GM23338 (cell line): ENCODE results near the gene IWS1.

ENCODE experiments used
- CREB1 ChIP-seq: fragments of 250-450 bp; sonication (Bioruptor Pico); IDR thresholded peaks from 2 replicates; pipeline ENCODE4 v1.5.0; 2020; ENCODE audit warnings: low read depth, mild to moderate bottlenecking, moderate library complexity
- CTCF ChIP-seq, 2 experiments: fragments of 200-600 bp in 1 of 2; sonication (generic) in 1 of 2; conservative IDR thresholded peaks; 2 replicates each; pipeline versions ENCODE4 v1.5.1 to v1.6.1; 2016 to 2017; ENCODE audit warnings: antibody characterized with exemption in 2 of 2, low read depth in 2 of 2, mild to moderate bottlenecking in 2 of 2, moderate library complexity in 1 of 2
- ETS1 ChIP-seq: IDR thresholded peaks from 2 replicates; pipeline ENCODE4 v1.6.1; 2016; ENCODE audit warnings: antibody characterized with exemption
- EZH2 ChIP-seq: fragments of 200-600 bp; sonication (generic); IDR thresholded peaks from one replicate; pipeline ENCODE4 v1.8.0; 2017; ENCODE audit warnings: antibody characterized with exemption, mild to moderate bottlenecking, low read depth; ENCODE audit not compliant: unreplicated experiment
- EZH2phosphoT487 ChIP-seq: fragments of 200-600 bp; sonication (generic); IDR thresholded peaks from one replicate; pipeline ENCODE4 v1.8.1; 2018; ENCODE audit warnings: antibody characterized with exemption; ENCODE audit not compliant: unreplicated experiment
- JUNB ChIP-seq: IDR thresholded peaks from one replicate; pipeline ENCODE4 v1.6.1; 2016; ENCODE audit warnings: antibody characterized with exemption; ENCODE audit not compliant: unreplicated experiment
- NANOG ChIP-seq: IDR thresholded peaks from 2 replicates; pipeline ENCODE4 v1.6.1; 2016; ENCODE audit warnings: antibody characterized with exemption, borderline replicate concordance
- POLR2AphosphoS5 ChIP-seq: IDR thresholded peaks from 2 replicates; pipeline ENCODE4 v1.6.1; 2016; ENCODE audit warnings: antibody characterized with exemption, low read depth
- REST ChIP-seq: IDR thresholded peaks from one replicate; pipeline ENCODE4 v1.6.1; 2018; ENCODE audit warnings: antibody characterized with exemption; ENCODE audit not compliant: unreplicated experiment
- STAT1 ChIP-seq: IDR thresholded peaks from one replicate; pipeline ENCODE4 v1.6.1; 2016; ENCODE audit warnings: antibody characterized with exemption; ENCODE audit not compliant: unreplicated experiment
- ZNF114 ChIP-seq: fragments of 250-450 bp; sonication (Bioruptor Pico); IDR thresholded peaks from 2 replicates; pipeline ENCODE4 v1.5.0; 2020; ENCODE audit warnings: mild to moderate bottlenecking, moderate library complexity
- ZNF331 ChIP-seq: fragments of 250-450 bp; sonication (Bioruptor Pico); IDR thresholded peaks from 2 replicates; pipeline ENCODE4 v1.5.0; 2020; ENCODE audit warnings: low read depth, mild to moderate bottlenecking, moderate library complexity
- TF ChIP-seq, protein P1 (sequence below): fragments of 250-450 bp; sonication (Bioruptor Pico); IDR thresholded peaks from 2 replicates; pipeline ENCODE4 v1.5.0; 2020; ENCODE audit warnings: mild to moderate bottlenecking, moderate library complexity

- no peak for TF ChIP-seq EZH2
- TF ChIP-seq CTCF (conservative IDR thresholded peaks at IDR 0.05; ENCODE audit: low read depth in 2 of 2) = no peak
- no peak for TF ChIP-seq REST
- TF ChIP-seq EZH2phosphoT487 = no peak
- no peak for TF ChIP-seq CREB1 (CRISPR knock-in tag)
- no peak for TF ChIP-seq POLR2AphosphoS5
- TF ChIP-seq JUNB = no peak
- no peak for TF ChIP-seq ZNF331 (CRISPR knock-in tag)
- no peak for TF ChIP-seq STAT1
- no peak for TF ChIP-seq ETS1
- no peak for TF ChIP-seq ZNF114
- TF ChIP-seq, protein P1, sequence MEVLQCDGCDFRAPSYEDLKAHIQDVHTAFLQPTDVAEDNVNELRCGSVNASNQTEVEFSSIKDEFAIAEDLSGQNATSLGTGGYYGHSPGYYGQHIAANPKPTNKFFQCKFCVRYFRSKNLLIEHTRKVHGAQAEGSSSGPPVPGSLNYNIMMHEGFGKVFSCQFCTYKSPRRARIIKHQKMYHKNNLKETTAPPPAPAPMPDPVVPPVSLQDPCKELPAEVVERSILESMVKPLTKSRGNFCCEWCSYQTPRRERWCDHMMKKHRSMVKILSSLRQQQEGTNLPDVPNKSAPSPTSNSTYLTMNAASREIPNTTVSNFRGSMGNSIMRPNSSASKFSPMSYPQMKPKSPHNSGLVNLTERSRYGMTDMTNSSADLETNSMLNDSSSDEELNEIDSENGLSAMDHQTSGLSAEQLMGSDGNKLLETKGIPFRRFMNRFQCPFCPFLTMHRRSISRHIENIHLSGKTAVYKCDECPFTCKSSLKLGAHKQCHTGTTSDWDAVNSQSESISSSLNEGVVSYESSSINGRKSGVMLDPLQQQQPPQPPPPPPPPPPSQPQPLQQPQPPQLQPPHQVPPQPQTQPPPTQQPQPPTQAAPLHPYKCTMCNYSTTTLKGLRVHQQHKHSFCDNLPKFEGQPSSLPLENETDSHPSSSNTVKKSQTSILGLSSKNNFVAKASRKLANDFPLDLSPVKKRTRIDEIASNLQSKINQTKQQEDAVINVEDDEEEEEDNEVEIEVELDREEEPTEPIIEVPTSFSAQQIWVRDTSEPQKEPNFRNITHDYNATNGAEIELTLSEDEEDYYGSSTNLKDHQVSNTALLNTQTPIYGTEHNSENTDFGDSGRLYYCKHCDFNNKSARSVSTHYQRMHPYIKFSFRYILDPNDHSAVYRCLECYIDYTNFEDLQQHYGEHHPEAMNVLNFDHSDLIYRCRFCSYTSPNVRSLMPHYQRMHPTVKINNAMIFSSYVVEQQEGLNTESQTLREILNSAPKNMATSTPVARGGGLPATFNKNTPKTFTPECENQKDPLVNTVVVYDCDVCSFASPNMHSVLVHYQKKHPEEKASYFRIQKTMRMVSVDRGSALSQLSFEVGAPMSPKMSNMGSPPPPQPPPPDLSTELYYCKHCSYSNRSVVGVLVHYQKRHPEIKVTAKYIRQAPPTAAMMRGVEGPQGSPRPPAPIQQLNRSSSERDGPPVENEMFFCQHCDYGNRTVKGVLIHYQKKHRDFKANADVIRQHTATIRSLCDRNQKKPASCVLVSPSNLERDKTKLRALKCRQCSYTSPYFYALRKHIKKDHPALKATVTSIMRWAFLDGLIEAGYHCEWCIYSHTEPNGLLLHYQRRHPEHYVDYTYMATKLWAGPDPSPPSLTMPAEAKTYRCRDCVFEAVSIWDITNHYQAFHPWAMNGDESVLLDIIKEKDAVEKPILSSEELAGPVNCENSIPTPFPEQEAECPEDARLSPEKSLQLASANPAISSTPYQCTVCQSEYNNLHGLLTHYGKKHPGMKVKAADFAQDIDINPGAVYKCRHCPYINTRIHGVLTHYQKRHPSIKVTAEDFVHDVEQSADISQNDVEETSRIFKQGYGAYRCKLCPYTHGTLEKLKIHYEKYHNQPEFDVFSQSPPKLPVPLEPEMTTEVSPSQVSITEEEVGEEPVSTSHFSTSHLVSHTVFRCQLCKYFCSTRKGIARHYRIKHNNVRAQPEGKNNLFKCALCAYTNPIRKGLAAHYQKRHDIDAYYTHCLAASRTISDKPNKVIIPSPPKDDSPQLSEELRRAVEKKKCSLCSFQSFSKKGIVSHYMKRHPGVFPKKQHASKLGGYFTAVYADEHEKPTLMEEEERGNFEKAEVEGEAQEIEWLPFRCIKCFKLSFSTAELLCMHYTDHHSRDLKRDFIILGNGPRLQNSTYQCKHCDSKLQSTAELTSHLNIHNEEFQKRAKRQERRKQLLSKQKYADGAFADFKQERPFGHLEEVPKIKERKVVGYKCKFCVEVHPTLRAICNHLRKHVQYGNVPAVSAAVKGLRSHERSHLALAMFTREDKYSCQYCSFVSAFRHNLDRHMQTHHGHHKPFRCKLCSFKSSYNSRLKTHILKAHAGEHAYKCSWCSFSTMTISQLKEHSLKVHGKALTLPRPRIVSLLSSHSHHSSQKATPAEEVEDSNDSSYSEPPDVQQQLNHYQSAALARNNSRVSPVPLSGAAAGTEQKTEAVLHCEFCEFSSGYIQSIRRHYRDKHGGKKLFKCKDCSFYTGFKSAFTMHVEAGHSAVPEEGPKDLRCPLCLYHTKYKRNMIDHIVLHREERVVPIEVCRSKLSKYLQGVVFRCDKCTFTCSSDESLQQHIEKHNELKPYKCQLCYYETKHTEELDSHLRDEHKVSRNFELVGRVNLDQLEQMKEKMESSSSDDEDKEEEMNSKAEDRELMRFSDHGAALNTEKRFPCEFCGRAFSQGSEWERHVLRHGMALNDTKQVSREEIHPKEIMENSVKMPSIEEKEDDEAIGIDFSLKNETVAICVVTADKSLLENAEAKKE (CRISPR knock-in tag) = no peak
- TF ChIP-seq NANOG = no peak
Observed at GRCh38 chr2:127552846-127553245, 26.6 kb upstream of the IWS1 start.
